HEK293T (cell line): Measurements from ENCODE around the gene EVI2A.

ENCODE experiments used
- ARNT ChIP-seq: fragments of 450-650 bp; IDR thresholded peaks from 2 replicates; pipeline ENCODE4 v1.6.1; 2017; ENCODE audit warnings: mild to moderate bottlenecking
- BHLHE40 ChIP-seq: fragments of 450-650 bp; IDR thresholded peaks from 2 replicates; pipeline ENCODE4 v1.6.1; 2016; ENCODE audit warnings: mild to moderate bottlenecking, moderate library complexity, borderline replicate concordance
- ELF4 ChIP-seq: fragments of 450-650 bp; IDR thresholded peaks from 2 replicates; pipeline ENCODE4 v1.6.1; 2017; ENCODE audit warnings: antibody characterized with exemption
- FOXA1 ChIP-seq: fragments of 450-650 bp; IDR thresholded peaks from 2 replicates; pipeline ENCODE4 v1.6.1; 2016; ENCODE audit warnings: mild to moderate bottlenecking
- FOXK2 ChIP-seq: fragments of 450-650 bp; IDR thresholded peaks from 2 replicates; pipeline ENCODE4 v1.6.1; 2016; ENCODE audit warnings: mild to moderate bottlenecking
- FOXM1 ChIP-seq: fragments of 450-650 bp; IDR thresholded peaks from 2 replicates; pipeline ENCODE4 v1.6.1; 2017; ENCODE audit warnings: mild to moderate bottlenecking, borderline replicate concordance
- HDGF ChIP-seq: fragments of 450-650 bp; IDR thresholded peaks from 2 replicates; pipeline ENCODE4 v1.6.1; 2017; ENCODE audit warnings: antibody characterized with exemption, borderline replicate concordance
- L3MBTL2 ChIP-seq: fragments of 450-650 bp; conservative IDR thresholded peaks from 2 replicates; pipeline ENCODE4 v1.6.1; 2016; ENCODE audit warnings: mild to moderate bottlenecking
- LEF1 ChIP-seq: fragments of 450-650 bp; IDR thresholded peaks from 2 replicates; pipeline ENCODE4 v1.6.1; 2017; ENCODE audit warnings: mild to moderate bottlenecking, borderline replicate concordance
- NFRKB ChIP-seq: fragments of 450-650 bp; IDR thresholded peaks from 2 replicates; pipeline ENCODE4 v1.6.1; 2016; ENCODE audit warnings: mild to moderate bottlenecking, moderate library complexity
- PKNOX1 ChIP-seq: fragments of 450-650 bp; IDR thresholded peaks from 2 replicates; pipeline ENCODE4 v1.6.1; 2016
- SP1 ChIP-seq: fragments of 450-650 bp; IDR thresholded peaks from 2 replicates; pipeline ENCODE4 v1.6.1; 2017
- SUZ12 ChIP-seq: fragments of 450-650 bp; IDR thresholded peaks from 2 replicates; pipeline ENCODE4 v1.6.1; 2016; ENCODE audit warnings: mild to moderate bottlenecking
- TARDBP ChIP-seq: fragments of 450-650 bp; IDR thresholded peaks from 2 replicates; pipeline ENCODE4 v1.6.1; 2016

- TF ChIP-seq BHLHE40 (no peak), NFRKB (no peak), SP1 (no peak), FOXK2 (no peak), FOXA1 (no peak), ELF4 (no peak), L3MBTL2 (no peak), FOXM1 (no peak), TARDBP (no peak), HDGF (no peak), ARNT (no peak), LEF1 (no peak), PKNOX1 (no peak), SUZ12 (no peak)
Measured at GRCh38 chr17:31318298-31318801, 3.1 kb downstream of the EVI2A start.
